ENCODE results near the gene CA10.

CA10 gene

DNA sequence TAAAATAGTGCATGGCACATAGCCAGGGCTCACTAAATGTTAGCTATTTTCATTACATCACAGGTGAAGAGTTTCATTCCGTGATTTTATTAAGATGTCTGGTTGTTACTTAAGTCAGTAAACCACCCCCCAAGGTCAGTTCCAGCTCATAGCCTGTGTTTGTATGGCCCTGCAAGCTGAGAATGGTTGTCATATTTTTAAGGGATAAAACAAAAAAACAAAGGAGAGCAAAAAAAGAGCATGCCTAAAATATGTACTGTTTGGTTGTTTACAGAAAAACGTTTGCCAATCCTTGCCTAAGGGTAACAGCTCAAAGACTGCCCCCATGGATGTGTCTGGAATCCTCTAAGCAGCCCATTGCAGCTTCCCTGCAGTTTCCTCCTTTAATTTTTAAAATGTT is 329.6 kb downstream of the CA10 start:
- intact Hi-C loops (cut with DNase I): no loop called here

DNA sequence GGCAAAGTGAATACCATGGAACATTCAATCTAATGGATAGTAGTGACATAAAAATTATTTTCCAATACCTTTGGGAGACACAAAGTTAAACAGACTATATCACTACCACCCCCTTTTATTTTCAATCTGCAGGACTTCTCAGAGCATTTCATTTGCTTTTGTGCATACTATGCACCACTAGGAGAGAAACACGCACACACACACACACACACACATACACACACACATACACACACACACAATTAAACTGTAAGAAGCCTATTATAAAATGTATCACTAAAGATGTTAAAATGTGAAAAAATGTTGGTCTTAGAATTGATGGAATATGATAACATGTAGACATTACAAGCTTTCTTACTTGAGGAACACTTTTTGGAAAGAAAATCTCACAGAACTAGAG is 331.4 kb downstream of the CA10 start:
- intact Hi-C loops (cut with DNase I): no loop called here

More for the DNA sequence above, 329.6 kb downstream of the CA10 start:
- DNase-seq: no peak

GRCh38 chr17:51820766-51821165 is 337.7 kb downstream of the CA10 start:
- intact Hi-C loops (cut with DNase I): no loop called here
- DNase-seq: no peak

More for the DNA sequence above, 331.4 kb downstream of the CA10 start:
- DNase-seq: no peak

- intact Hi-C loops (cut with DNase I): no loop called here
- DNase-seq: no peak
These were observed 338.3 kb downstream of the CA10 start for GRCh38 chr17:51820252-51820651.

DNA sequence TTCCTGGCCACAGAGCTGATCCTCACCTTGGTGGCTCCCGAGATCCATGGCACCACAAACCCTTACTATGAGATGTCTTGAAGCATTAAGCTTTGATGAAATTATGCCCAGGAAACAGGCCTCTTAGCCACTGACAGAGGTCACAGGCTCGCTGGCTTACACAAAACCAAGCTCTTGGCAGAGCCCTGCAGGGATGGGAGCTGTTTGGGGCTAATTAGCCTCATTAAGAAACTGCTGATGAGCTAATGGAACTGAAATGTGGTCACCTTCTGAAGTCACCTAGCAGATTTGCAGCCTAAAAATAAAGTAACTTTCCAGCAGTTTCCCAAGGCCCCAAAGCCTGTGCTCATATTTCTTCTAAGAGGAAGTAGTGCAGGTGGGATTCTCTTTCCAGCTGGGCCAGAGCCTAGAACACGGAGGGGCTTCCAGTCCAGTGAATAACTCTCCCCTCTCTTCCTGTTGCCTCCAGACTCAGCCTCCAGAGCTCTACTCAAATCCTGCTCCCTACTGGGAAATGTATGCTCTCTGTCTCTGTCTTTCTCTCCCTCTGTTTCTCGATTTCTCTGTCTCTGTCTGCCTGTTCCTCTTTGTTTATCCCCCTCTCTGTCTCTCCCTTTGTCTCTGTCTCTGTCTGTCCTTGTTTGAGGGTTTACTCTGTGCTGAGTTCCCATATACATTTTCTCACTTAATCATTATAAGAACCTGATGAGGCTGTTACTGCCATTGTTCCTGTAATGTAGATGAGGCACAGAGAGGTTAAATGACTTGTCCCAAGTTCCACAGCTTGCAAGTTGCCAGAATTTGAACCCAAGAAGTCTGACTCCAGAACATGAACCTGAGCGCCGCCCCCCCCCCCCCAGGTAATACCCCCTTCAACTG is 338.9 kb downstream of the CA10 start:
- intact Hi-C loops (cut with DNase I): no loop called here
- no peak for DNase-seq

DNA sequence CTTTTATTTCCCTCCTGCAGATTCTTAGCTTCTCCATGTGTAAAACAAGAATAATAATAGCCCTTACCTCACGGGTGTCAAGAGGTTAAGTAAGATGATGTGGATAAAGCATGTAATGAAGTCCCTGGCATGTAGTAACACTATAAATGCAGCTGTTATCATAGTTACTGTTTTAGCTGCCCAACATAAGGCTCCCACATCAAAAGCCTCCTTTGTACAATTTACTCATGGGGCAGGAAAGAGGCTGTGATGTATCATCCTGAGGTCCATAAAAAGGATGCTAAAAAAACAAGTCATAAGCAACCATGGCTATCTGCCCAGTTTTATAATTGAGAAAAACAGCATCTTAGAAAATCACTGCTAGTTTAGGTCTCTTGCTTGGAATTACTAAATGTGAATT is 339.7 kb downstream of the CA10 start:
- intact Hi-C loops (cut with DNase I): no loop called here
- DNase-seq: no peak

DNA sequence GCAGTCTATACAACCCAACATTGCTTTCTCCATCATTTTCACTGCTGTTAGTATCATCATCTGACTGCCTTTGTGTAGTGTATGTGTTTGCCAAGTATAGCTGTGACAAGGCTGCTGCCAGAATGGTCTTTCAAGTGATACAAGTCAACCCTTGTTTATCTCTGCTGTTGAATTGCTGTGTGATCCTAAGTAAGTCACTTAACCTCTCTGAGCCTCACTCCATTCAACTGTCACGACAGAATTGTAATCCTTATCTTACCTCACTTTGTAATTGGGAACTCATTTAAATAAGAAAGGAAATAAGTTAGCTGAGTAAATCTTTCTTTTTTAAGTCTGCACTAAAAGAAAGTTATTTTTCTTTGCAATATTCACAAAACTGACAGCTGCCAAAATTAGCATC is 340.6 kb downstream of the CA10 start:
- DNase-seq: no peak
- intact Hi-C loops (cut with DNase I): no loop called here

- intact Hi-C loops (cut with DNase I): no loop called here
These were observed 341.4 kb downstream of the CA10 start for GRCh38 chr17:51817117-51817516.

DNA sequence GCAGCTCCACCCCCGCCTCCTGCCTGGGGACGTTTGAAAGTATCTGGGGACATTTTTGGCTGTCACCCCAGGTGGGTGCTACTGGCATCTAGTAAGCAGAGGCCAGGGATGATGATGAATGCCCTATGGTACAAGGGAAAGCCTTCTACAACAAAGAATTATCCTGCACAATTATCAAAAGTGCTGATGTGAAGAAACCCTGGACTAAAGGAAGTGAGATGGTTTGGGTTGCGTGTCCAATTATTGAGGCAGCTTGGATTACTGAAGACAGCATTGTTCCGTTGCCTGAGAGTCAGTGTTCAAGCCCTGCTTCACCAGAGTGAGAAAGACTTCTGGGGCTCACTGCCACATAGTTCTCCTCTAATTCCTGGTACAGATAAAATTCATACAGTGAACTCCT is 343.4 kb downstream of the CA10 start:
- intact Hi-C loops (cut with DNase I): no loop called here
- no peak for DNase-seq

More at GRCh38 chr17:51817117-51817516, 341.4 kb downstream of the CA10 start:
- no peak for DNase-seq

- intact Hi-C loops (cut with DNase I): no loop called here
- DNase-seq: no peak
These were observed 344.0 kb downstream of the CA10 start for GRCh38 chr17:51814521-51814920.

DNA sequence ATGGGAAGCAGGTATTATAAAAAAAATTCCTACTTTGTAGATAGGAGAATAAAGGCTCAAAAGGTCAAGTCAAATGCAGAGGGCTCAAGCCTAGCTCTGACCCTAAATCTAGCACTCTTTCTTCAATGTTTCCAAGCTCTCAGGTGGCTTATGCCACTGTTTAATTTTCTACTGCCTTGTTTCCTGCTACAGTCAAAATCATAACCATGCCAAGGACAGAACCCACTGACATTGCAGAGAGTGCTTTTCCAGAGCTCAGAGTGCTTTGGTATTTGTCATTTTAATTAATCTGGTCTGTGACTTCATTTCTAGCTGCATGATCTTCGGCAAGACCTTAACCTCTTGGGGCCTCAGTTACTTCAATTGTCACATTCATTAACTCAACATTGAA is 344.7 kb downstream of the CA10 start:
- no peak for DNase-seq
- intact Hi-C loops (cut with DNase I): no loop called here

DNA sequence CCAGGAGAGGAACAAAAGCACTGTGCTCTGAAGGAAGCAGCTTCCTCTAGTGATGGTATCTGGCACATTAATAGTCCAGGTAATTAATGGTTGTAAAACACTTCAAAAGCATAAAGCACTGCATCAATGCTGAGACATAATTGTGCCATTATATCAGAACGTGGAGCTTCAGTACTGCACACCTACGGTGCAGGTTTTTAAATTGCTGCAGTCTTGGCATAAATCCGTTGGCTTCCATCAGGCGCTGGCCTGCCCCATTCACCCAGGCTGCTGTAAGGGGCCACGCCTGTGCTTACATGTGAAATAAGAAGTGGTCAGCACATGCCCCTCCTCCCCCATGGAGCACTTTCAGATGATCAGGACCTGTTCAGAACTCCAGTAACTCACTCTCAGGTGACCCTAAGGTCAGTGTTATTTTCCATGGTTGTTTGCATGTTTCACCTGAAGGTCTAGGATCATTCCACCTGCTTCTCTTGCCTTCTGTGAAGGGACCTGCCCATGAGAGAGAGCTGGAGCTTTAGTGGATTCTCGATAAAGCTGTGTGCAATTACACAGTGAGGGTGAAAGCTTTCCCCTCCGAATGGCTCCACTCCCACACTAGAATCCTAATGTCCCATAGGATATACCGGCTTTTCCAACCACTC is 345.3 kb downstream of the CA10 start:
- no peak for DNase-seq
- intact Hi-C loops (cut with DNase I): no loop called here

- intact Hi-C loops (cut with DNase I): no loop called here
- DNase-seq: no peak
These were observed 351.1 kb downstream of the CA10 start for GRCh38 chr17:51807460-51807859.

GRCh38 chr17:51805765-51806164 is 352.7 kb downstream of the CA10 start:
- DNase-seq: no peak
- intact Hi-C loops (cut with DNase I): no loop called here

- intact Hi-C loops (cut with DNase I): no loop called here
- no peak for DNase-seq
These were observed 353.3 kb downstream of the CA10 start for GRCh38 chr17:51805185-51805584.

- intact Hi-C loops (cut with DNase I): no loop called here
- no peak for DNase-seq
These were observed 355.4 kb downstream of the CA10 start for GRCh38 chr17:51803161-51803560.

DNA sequence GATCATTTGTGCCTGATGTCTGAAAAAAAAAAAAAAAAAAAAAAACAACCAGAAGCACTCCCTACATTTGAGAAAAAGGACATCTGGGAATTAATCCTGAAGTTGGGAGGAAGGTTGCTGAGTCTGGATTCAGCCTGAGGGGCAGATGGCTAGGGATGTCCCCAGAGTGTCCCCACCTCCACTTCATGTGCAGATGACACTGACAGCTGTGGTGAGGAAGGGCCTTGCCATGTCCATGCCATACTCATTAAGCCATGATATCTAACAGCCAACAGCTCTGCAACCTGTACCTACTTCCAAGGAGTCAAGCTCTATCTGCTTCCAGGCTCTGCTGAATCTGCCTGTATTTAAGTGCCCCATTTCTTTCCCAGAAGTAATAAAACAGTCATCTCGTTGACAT is 356.0 kb downstream of the CA10 start:
- DNase-seq: no peak
- intact Hi-C loops (cut with DNase I): no loop called here

DNA sequence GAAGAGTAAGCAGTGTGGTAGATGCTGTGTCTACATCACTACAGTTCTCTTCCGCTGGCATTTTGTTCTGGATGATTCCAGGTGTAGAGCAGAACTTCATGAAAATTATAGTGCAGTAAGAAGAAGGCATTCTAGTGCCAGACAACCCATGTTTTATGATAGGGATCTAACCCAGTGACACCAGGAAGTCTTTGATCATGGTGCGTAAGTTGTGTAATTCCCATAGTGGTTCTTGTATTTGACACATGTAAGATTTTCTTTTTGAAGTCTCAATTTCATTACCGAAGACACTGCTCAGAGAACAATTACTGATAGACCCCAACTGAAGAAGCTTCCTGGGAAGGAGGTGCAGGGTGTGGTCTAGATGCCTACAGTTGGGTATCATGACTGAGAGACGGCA is 356.9 kb downstream of the CA10 start:
- no peak for DNase-seq

GRCh38 chr17:51799981-51800380 is 358.5 kb downstream of the CA10 start:
- intact Hi-C loops (cut with DNase I): no loop called here
- DNase-seq: no peak

More for the DNA sequence above, 356.9 kb downstream of the CA10 start:
- intact Hi-C loops (cut with DNase I): no loop called here

DNA sequence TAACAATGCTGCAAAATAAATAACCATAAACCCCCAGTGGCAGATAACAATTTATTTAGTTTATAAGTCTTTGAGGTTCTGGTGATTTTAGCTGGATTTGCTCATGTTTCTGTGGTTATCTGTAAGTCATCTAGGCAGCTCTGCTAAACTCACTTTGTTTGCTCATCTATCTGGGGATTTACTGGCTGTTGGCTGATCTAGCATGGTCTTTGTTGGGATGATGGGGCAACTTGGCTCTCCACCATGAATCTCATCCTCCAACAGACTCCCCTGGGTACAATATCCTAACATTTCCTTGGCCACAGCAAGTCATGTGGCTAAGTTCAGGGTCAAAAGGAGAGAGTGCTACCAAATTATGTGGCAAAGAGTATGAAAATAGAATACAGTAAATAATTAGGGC is 359.3 kb downstream of the CA10 start:
- intact Hi-C loops (cut with DNase I): no loop called here
- DNase-seq: no peak

GRCh38 chr17:51797150-51797549 is 361.4 kb downstream of the CA10 start:
- intact Hi-C loops (cut with DNase I): no loop called here
- no peak for DNase-seq

GRCh38 chr17:51796026-51796425 is 362.5 kb downstream of the CA10 start:
- intact Hi-C loops (cut with DNase I): no loop called here
- no peak for DNase-seq
